NCI-H2171 treated with DMSO at 0.1 percent for 48 hours (cell line): ENCODE results near the gene KCNQ5.

Experiments used
- DNase-seq: peaks from one replicate; lab custom pipeline; 2025; lab: John Stamatoyannopoulos, UW

The KCNQ5 gene

GRCh38 chr6:72793641-72794395 is 172.0 kb downstream of the KCNQ5 start:
- no peak for DNase-seq

GRCh38 chr6:72798196-72798595 is 176.3 kb downstream of the KCNQ5 start:
- DNase-seq, result no peak

- no peak for DNase-seq
These were observed 188.0 kb downstream of the KCNQ5 start for GRCh38 chr6:72809746-72810379.

- DNase-seq, result no peak
These were observed 188.9 kb downstream of the KCNQ5 start for GRCh38 chr6:72810571-72811280.

GRCh38 chr6:72811971-72812421 is 190.1 kb downstream of the KCNQ5 start:
- no peak for DNase-seq

- no peak for DNase-seq
These were observed 192.1 kb downstream of the KCNQ5 start for GRCh38 chr6:72813807-72814596.

GRCh38 chr6:72816022-72816421 is 194.2 kb downstream of the KCNQ5 start:
- no peak for DNase-seq

GRCh38 chr6:72817208-72817607 is 195.3 kb downstream of the KCNQ5 start:
- no peak for DNase-seq

GRCh38 chr6:72819609-72820008 is 197.7 kb downstream of the KCNQ5 start:
- no peak for DNase-seq

- DNase-seq, result no peak
These were observed 198.3 kb downstream of the KCNQ5 start for GRCh38 chr6:72820153-72820552.

- no peak for DNase-seq
These were observed 199.0 kb downstream of the KCNQ5 start for GRCh38 chr6:72820906-72821305.

- DNase-seq, result no peak
These were observed 200.2 kb downstream of the KCNQ5 start for GRCh38 chr6:72822023-72822422.

GRCh38 chr6:72822691-72823090 is 200.8 kb downstream of the KCNQ5 start:
- no peak for DNase-seq

- no peak for DNase-seq
These were observed 203.0 kb downstream of the KCNQ5 start for GRCh38 chr6:72824833-72825232.

GRCh38 chr6:72825315-72825911 is 203.5 kb downstream of the KCNQ5 start:
- DNase-seq, result no peak

GRCh38 chr6:72826037-72826436 is 204.2 kb downstream of the KCNQ5 start:
- DNase-seq, result no peak

- no peak for DNase-seq
These were observed 205.0 kb downstream of the KCNQ5 start for GRCh38 chr6:72826744-72827438.

- DNase-seq, result no peak
These were observed 207.0 kb downstream of the KCNQ5 start for GRCh38 chr6:72828904-72829303.

- DNase-seq, result no peak
These were observed 210.4 kb downstream of the KCNQ5 start for GRCh38 chr6:72832271-72832670.

- no peak for DNase-seq
These were observed 213.9 kb downstream of the KCNQ5 start for GRCh38 chr6:72835749-72836148.

- no peak for DNase-seq
These were observed 215.1 kb downstream of the KCNQ5 start for GRCh38 chr6:72836971-72837370.
